WTC11 (cell line): Measurements from ENCODE around the gene NUP50.

ENCODE experiments used
- ARID4B ChIP-seq: sonication (generic); formaldehyde crosslinking; IDR thresholded peaks from 2 replicates; pipeline ENCODE4 v1.8.0; 2023; ENCODE audit warnings: missing genetic modification reagents, mild to moderate bottlenecking, borderline replicate concordance
- CTCF ChIP-seq: fragments of 200-600 bp; IDR thresholded peaks from 2 replicates; pipeline ENCODE4 v1.8.0; 2022; ENCODE audit warnings: antibody characterized with exemption
- GABPB1 ChIP-seq: sonication (generic); formaldehyde crosslinking; IDR thresholded peaks from 2 replicates; pipeline ENCODE4 v1.8.1; 2023; ENCODE audit warnings: mild to moderate bottlenecking, missing genetic modification reagents
- MAX ChIP-seq: sonication (generic); formaldehyde crosslinking; IDR thresholded peaks from 2 replicates; pipeline ENCODE4 v1.8.0; 2022; ENCODE audit warnings: mild to moderate bottlenecking, missing genetic modification reagents
- NR1H2 ChIP-seq: sonication (generic); formaldehyde crosslinking; IDR thresholded peaks from 2 replicates; pipeline ENCODE4 v1.9.0; 2021; ENCODE audit warnings: mild to moderate bottlenecking, moderate library complexity, missing genetic modification reagents
- NR2C2 ChIP-seq: sonication (generic); formaldehyde crosslinking; IDR thresholded peaks from 2 replicates; pipeline ENCODE4 v1.8.0; 2022; ENCODE audit warnings: mild to moderate bottlenecking, missing genetic modification reagents
- SP1 ChIP-seq: sonication (generic); formaldehyde crosslinking; conservative IDR thresholded peaks from 2 replicates; pipeline ENCODE4 v1.8.1; 2022; ENCODE audit warnings: missing genetic modification reagents
- ZBTB43 ChIP-seq: sonication (generic); formaldehyde crosslinking; IDR thresholded peaks from 2 replicates; pipeline ENCODE4 v1.8.1; 2023; ENCODE audit warnings: mild to moderate bottlenecking, missing genetic modification reagents
- TF ChIP-seq, protein P1 (sequence below): sonication (generic); formaldehyde crosslinking; IDR thresholded peaks from 2 replicates; pipeline ENCODE4 v1.8.1; 2023; ENCODE audit warnings: mild to moderate bottlenecking, missing genetic modification reagents, moderate library complexity
- TF ChIP-seq, protein P2 (sequence below): sonication (generic); formaldehyde crosslinking; IDR thresholded peaks from 2 replicates; pipeline ENCODE4 v1.8.0; 2022; ENCODE audit warnings: mild to moderate bottlenecking, missing genetic modification reagents

- TF ChIP-seq NR1H2 (no peak), CTCF (no peak), ZBTB43 (no peak), ARID4B (CRISPR knock-in tag) (no peak), NR2C2 (CRISPR knock-in tag) (no peak), GABPB1 (CRISPR knock-in tag) (no peak), MAX (no peak), SP1 (CRISPR knock-in tag) (no peak)
- TF ChIP-seq, protein P1, sequence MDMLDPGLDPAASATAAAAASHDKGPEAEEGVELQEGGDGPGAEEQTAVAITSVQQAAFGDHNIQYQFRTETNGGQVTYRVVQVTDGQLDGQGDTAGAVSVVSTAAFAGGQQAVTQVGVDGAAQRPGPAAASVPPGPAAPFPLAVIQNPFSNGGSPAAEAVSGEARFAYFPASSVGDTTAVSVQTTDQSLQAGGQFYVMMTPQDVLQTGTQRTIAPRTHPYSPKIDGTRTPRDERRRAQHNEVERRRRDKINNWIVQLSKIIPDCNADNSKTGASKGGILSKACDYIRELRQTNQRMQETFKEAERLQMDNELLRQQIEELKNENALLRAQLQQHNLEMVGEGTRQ, result no peak
- TF ChIP-seq, protein P2, sequence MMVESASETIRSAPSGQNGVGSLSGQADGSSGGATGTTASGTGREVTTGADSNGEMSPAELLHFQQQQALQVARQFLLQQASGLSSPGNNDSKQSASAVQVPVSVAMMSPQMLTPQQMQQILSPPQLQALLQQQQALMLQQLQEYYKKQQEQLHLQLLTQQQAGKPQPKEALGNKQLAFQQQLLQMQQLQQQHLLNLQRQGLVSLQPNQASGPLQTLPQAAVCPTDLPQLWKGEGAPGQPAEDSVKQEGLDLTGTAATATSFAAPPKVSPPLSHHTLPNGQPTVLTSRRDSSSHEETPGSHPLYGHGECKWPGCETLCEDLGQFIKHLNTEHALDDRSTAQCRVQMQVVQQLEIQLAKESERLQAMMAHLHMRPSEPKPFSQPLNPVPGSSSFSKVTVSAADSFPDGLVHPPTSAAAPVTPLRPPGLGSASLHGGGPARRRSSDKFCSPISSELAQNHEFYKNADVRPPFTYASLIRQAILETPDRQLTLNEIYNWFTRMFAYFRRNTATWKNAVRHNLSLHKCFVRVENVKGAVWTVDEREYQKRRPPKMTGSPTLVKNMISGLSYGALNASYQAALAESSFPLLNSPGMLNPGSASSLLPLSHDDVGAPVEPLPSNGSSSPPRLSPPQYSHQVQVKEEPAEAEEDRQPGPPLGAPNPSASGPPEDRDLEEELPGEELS (CRISPR knock-in tag), result no peak
Observed at GRCh38 chr22:45162531-45162930, 1.2 kb upstream of the NUP50 start.
